ENCODE data around the gene PAQR7. TPM values are rescaled to one million over a fixed set of nuclear protein-coding genes. Genes with fewer than 3 reads are reported as not detected.
A peak's percentile ranks its signal among the peaks of the same experiment; 100 is the strongest.

Gene PAQR7
- total RNA-seq, 4 donors from 2014 or later: 6.7 to 12.1 (median 7.8) TPM

DNA sequence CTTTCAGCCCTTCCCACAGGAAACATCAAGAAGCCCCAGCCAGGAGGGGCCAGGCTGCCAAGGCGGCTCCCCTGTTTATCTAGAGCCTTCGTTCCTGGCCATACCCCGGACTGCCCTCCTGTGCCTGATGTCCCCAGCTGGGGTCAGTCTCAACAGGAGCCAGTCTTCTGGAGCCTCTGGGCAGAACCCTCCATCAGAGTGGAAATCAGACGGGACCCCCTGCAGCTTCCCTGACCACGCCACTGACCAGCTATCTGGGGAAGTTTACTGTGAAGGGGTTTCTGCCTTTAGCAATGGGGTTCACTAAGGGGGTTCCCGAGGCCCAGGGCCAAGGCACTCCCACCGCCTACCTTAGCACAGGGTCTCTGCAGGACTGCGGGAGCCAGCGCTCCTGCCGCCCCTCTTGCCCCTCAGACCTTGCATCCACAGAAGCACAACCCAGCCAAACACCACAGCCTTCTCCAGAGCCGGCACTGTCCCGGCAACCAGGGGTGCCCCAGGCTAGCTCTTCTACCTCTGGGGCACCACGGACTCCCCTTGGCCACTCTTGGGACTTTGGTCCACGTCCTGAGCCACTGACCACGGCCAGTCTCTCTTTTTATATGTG is 59.3 kb downstream of the PAQR7 start:
- Histone ChIP-seq H3K27me3 (no peaks in the 10 kb centered on the region), H3K4me3 (no peak overlapping the region), H3K9me3 (no peaks in the 10 kb centered on the region), H3K27ac (no peak overlapping the region), H3K36me3 (peaks cover 0 to 17% (median 0%) of the 10 kb centered on the region in 3 donors), H3K4me1 (peaks cover 0 to 21% (median 10%) of the 10 kb centered on the region in 4 donors)
- no peak for DNase-seq
- TF ChIP-seq POLR2A (IDR thresholded peaks at IDR 0.05): no peak
- TF ChIP-seq, protein P1, sequence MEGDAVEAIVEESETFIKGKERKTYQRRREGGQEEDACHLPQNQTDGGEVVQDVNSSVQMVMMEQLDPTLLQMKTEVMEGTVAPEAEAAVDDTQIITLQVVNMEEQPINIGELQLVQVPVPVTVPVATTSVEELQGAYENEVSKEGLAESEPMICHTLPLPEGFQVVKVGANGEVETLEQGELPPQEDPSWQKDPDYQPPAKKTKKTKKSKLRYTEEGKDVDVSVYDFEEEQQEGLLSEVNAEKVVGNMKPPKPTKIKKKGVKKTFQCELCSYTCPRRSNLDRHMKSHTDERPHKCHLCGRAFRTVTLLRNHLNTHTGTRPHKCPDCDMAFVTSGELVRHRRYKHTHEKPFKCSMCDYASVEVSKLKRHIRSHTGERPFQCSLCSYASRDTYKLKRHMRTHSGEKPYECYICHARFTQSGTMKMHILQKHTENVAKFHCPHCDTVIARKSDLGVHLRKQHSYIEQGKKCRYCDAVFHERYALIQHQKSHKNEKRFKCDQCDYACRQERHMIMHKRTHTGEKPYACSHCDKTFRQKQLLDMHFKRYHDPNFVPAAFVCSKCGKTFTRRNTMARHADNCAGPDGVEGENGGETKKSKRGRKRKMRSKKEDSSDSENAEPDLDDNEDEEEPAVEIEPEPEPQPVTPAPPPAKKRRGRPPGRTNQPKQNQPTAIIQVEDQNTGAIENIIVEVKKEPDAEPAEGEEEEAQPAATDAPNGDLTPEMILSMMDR (IDR thresholded peaks at IDR 0.05): no peak

DNA sequence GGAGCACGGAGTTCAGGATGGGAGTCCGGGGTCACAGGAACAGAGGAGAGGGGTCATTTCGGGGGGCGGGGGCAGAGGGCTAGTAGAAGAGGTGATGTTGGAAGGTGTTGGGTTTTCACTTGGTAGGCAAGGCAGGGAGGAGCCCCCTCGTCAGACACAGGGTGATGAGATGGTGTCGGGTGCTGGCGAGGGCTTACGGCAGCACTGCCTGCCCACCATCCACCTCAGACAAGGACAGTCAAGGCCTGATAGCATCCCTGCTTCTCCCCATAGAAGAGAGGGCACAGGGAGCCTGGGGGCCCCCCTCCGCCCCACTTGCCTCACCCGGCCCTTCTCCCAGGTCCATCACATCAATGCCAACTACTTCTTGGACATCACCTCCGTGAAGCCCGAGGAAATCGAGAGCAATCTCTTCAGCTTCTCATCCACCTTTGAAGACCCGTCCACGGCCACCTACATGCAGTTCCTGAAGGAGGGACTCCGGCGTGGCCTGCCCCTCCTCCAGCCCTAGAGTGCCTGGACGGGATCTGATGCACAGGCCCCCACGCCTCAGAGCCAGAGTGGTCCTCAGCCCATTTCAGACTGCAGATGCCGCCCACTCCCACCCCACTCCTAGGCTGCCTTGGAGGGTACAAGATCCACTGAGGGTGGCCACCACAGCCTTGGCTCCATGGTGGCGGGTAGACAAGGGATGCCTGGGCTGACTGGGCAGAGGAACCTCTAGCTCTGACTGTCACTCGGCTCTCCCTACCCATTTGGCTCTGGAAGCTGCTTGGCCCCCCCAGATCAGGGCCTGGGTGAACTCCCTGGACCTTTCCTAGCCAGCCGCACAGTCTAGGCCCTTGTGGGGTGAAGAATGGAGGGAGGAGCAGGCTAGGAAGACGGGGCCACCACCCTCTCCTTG is 60.0 kb downstream of the PAQR7 start:
- no peak for DNase-seq

DNA sequence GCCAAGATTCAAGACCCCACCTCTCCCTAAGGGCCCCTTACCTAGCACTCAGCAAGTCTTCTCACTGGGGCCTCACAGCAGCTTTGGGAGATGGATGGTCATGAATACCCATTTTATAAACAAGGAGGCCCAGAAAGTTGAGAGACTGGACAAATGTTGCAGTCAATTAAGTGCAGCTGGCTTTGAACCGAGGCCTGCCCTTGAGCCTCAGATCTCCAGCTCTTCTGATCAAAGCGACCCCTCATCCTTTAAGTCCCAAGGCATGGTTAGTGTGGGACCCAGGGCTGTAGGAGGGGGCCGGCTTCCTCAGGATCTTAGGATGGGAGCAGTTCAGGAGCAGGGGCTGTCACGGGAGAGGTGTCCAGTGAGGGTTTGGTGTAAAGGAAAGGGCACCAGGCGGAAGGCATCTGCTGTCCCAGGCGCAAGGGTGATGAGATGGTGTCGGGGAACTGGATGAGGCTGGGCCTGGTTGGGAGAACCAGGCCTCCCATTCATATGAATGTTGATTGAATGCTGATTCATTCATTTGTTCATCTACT is 60.9 kb downstream of the PAQR7 start:
- TF ChIP-seq, protein P1 (IDR thresholded peaks at IDR 0.05): no peak
- TF ChIP-seq POLR2A (IDR thresholded peaks at IDR 0.05): no peak
- no peak overlapping the region for H3K27ac ChIP-seq
- DNase-seq: peak in 1 of 3 donors; percentile 34
- H3K9me3 ChIP-seq: no peaks in the 10 kb centered on the region
- H3K27me3 ChIP-seq: no peaks in the 10 kb centered on the region
- peaks cover 0 to 19% (median 16%) of the 10 kb centered on the region in 4 donors for H3K4me1 ChIP-seq
- peaks cover 0 to 22% (median 0%) of the 10 kb centered on the region in 3 donors for H3K36me3 ChIP-seq
- H3K4me3 ChIP-seq: no peak overlapping the region

More for the DNA sequence above, 60.0 kb downstream of the PAQR7 start:
- H3K27ac ChIP-seq: no peak overlapping the region
- no peaks in the 10 kb centered on the region for H3K9me3 ChIP-seq
- no peaks in the 10 kb centered on the region for H3K27me3 ChIP-seq
- H3K4me1 ChIP-seq: peaks cover 0 to 19% (median 9%) of the 10 kb centered on the region in 4 donors
- no peak for TF ChIP-seq POLR2A (IDR thresholded peaks at IDR 0.05)
- TF ChIP-seq, protein P1 (IDR thresholded peaks at IDR 0.05): no peak
- H3K36me3 ChIP-seq: peaks cover 0 to 17% (median 0%) of the 10 kb centered on the region in 3 donors
- H3K4me3 ChIP-seq: no peak overlapping the region

DNA sequence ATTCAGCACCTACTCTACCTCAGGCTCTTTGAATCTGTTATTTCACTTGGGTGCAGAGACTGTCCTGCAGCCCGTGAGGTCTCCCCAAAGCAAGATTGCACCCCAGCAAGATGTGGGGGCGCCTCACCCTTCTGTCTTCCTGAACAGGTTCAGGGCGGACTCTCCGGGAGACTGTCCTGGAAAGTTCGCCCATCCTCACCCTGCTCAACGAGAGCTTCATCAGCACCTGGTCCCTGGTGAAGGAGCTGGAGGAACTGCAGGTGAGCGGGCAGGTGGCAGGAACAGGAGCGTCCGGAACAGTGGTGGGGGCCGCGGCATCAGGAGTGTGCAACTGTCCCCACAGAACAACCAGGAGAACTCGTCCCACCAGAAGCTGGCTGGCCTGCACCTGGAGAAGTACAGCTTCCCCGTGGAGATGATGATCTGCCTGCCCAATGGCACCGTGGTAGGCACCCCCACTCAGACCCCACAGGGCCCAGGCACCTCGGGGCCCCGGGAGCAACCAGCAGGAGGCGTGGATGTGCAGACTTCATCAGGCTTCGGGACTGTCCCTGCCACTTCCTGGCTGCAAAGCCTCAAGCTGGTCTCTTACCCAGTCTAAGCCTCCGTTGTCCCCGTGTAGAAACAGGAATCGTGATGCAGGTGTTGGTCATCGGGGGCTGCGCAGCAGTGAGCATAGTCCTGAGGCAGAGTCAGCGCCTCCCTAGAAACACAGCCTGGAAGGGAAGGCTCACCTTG is 61.6 kb downstream of the PAQR7 start:
- Histone ChIP-seq H3K4me3 (no peak overlapping the region), H3K9me3 (no peaks in the 10 kb centered on the region), H3K4me1 (peaks cover 0 to 23% (median 17%) of the 10 kb centered on the region in 4 donors), H3K27ac (no peak overlapping the region), H3K36me3 (peaks cover 0 to 30% (median 0%) of the 10 kb centered on the region in 3 donors), H3K27me3 (no peaks in the 10 kb centered on the region)
- DNase-seq: peak in 1 of 3 donors; percentile 45
- TF ChIP-seq, protein P1 (IDR thresholded peaks at IDR 0.05): no peak
- TF ChIP-seq POLR2A (IDR thresholded peaks at IDR 0.05): no peak

DNA sequence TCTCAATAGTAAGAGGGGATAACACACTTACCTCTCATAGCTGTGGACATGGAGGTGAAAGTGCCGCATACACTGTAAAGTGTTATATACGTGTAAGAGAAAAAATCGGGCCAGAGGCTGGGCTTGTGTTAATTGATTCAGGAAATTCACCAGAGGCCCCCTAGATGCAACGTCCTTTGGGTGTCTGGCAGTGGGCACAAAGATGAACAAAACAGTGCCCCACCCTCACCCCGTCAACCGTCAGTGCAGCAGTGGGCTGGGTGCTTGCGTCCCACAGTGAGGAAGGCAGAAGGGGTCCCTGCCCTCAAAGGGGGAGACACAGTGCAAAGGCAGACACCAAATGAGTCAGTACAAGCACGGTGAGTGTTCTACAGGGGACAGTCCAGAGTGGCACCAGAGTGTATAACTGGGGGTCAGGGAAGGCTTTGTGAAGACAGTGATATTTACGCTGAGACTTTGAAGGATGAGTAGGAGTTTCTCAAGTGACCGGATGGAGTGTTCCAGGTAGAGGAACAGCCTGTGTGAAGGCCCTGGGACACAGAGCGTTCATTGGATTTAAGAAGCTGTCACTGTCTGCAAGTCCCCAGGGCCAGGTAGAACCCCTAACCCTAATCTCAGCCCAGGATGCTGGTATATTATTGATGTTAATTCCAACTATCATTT is 62.3 kb downstream of the PAQR7 start:
- peaks cover 0 to 23% (median 11%) of the 10 kb centered on the region in 4 donors for H3K4me1 ChIP-seq
- TF ChIP-seq, protein P1 (IDR thresholded peaks at IDR 0.05): no peak
- TF ChIP-seq POLR2A (IDR thresholded peaks at IDR 0.05): no peak
- DNase-seq: no peak
- peaks cover 0 to 35% (median 0%) of the 10 kb centered on the region in 3 donors for H3K36me3 ChIP-seq
- no peaks in the 10 kb centered on the region for H3K27me3 ChIP-seq
- no peak overlapping the region for H3K27ac ChIP-seq
- no peak overlapping the region for H3K4me3 ChIP-seq
- H3K9me3 ChIP-seq: no peaks in the 10 kb centered on the region
